HG03354 (cell line): ENCODE results near the gene EVC2.

Experiments used
- ATAC-seq: cut with Tn5 transposase; IDR thresholded peaks from one replicate; pipeline ENCODE4 v1.9.1; 2021; ENCODE audit warnings: mild to moderate bottlenecking; ENCODE audit not compliant: unreplicated experiment, poor library complexity, severe bottlenecking

Gene EVC2

GRCh38 chr4:5545271-5545670 is 163.1 kb downstream of the EVC2 start:
- no peak for ATAC-seq

GRCh38 chr4:5544762-5545161 is 163.6 kb downstream of the EVC2 start:
- ATAC-seq: no peak

GRCh38 chr4:5543681-5544080 is 164.7 kb downstream of the EVC2 start:
- no peak for ATAC-seq

- no peak for ATAC-seq
Observed at GRCh38 chr4:5541169-5541568, 167.2 kb downstream of the EVC2 start.

GRCh38 chr4:5539584-5539983 is 168.8 kb downstream of the EVC2 start:
- no peak for ATAC-seq

- ATAC-seq: no peak
Observed at GRCh38 chr4:5532100-5532499, 176.3 kb downstream of the EVC2 start.

GRCh38 chr4:5528031-5528436 is 180.3 kb downstream of the EVC2 start:
- ATAC-seq: no peak

DNA sequence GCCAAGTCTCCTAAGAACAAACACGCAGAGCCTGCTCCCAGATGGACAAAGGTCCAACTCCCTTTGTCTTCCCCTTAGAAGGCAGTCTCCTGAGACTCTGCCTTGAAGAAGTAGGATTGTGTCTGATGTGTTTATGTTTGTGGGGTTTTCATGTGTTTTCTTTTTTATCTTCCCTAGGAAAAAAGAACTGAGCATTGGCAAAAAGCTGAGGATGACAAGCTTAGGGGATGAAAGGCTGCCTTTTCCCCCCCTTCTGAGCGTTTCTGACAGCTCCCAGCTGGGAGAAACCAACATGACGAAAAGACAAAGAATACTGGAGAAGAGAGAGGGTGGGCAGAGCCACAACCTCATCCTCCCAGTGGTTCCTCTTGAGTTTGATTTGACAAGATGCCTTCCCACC is 181.1 kb downstream of the EVC2 start:
- ATAC-seq: no peak

DNA sequence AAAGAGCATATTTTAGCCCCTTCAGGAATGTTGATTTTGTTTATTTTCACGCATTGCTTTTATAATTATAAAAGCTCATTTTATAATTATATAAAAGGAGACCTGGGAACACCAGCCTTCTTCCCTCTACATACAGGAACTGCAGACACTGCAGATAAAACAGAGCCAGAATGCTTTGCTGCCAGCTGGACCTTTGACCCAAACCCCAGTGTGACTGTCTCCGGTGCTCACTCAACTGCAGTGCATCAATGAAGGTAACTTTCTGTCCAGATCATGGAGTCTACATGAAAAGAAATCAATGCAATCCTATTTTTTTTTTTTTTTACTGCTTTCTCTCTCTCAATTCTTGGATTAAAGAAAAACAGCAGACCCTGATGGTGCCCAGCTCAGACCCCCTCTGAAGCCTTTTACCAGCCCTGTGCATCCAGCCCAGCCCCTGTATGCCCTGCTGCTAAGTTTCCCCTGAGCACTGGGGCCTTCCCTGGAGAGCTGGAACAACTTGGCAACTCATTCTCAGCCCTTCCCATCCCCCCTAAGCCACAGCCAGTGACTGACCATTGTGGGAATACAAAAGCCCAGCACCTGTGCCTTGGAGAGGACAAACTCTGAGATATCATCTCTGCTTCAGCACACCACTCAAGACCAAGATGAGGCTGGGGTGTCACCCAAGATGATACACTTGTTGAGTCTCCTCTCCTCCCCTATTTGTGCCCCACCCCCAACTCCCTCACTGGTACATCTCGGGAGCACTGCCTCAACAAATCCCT is 182.1 kb downstream of the EVC2 start:
- ATAC-seq: no peak

- no peak for ATAC-seq
Observed at GRCh38 chr4:5524446-5525299, 183.7 kb downstream of the EVC2 start.

- no peak for ATAC-seq
Observed at GRCh38 chr4:5517372-5517771, 191.0 kb downstream of the EVC2 start.

DNA sequence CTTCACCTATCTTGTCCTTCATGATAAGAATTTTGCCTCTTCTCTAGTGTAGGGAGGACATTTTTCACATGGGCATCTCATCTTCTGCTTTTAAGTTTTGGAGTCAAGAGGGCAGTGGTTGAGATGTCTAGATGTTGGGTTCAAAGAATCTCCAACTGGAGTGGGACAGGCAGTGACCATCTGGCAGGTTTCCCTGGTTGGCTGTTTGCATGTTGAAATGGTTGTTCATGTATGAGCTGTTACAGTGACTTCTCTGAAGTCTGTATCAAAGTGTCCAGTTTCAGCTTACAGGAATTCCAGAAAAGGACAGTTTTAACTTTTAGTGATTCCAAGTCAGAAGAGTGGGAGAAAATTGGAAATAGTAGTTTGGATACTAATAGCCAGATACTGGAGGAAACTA is 192.7 kb downstream of the EVC2 start:
- no peak for ATAC-seq
